Metanephros (tissue), 1 donor: Measurements from ENCODE around the gene IRAK3. TPM values are rescaled to one million over a fixed set of nuclear protein-coding genes. Genes with fewer than 3 reads are reported as not detected.

Experiments
- total RNA-seq: library from RNA; depleted of rRNA; stranded (reverse); fragments of >200 nt; gene quantifications from one replicate; pipeline ENCODE4 v1.2.3, GENCODE V29; 2014

Gene IRAK3
- 10.5 TPM for total RNA-seq

GRCh38 chr12:66188584-66189485 is at the start of gene IRAK3:
Gene IRAK3 (plus strand): TSS chr12:66189214. CDS start chr12:66189300, 86 bp downstream.

GRCh38 chr12:66169221-66170170 is 19.5 kb upstream of the IRAK3 start, which contains the start of gene TMBIM4:
Gene TMBIM4 (minus strand): TSS chr12:66169996. CDS start chr12:66169951, 45 bp downstream.

GRCh38 chr12:66301944-66302826 is 113.2 kb downstream of the IRAK3 start, which contains the start of gene HELB:
Gene HELB (plus strand): TSS chr12:66302493. CDS start chr12:66302604, 111 bp downstream.

Other genes starting within 250 kb of the IRAK3 start
- 3.1 TPM for gene LLPH, start 58.5 kb upstream of the IRAK3 start, total RNA-seq
- 82.2 TPM for gene TMBIM4, start 19.2 kb upstream of the IRAK3 start, total RNA-seq
- 13.1 TPM for gene HELB, start 113.3 kb downstream of the IRAK3 start, total RNA-seq